ENCODE data around the gene CCDC51.
"Not testable (repeated sequence)": the region's sequence is repeated elsewhere in the genome, so short reads cannot be mapped to it uniquely, and the experiment has no call there.

Gene CCDC51

GRCh38 chr3:48465531-48466378 lies 25.8 kb upstream of the CCDC51 start:
- DNase-seq: peak; percentile 98

GRCh38 chr3:48465237-48465530 lies 25.3 kb upstream of the CCDC51 start:
- DNase-seq: no peak

GRCh38 chr3:48464713-48465221 lies 24.8 kb upstream of the CCDC51 start:
- no peak for DNase-seq

GRCh38 chr3:48463703-48464102 lies 23.8 kb upstream of the CCDC51 start:
- DNase-seq: no peak

GRCh38 chr3:48461767-48462166 lies 21.8 kb upstream of the CCDC51 start:
- DNase-seq: not testable (repeated sequence)

GRCh38 chr3:48460517-48460902 lies 20.6 kb upstream of the CCDC51 start:
- no peak for DNase-seq

- no peak for DNase-seq
Measured at GRCh38 chr3:48459773-48460516, 20.0 kb upstream of the CCDC51 start.

- DNase-seq: no peak
Measured at GRCh38 chr3:48459331-48459730, 19.4 kb upstream of the CCDC51 start.

GRCh38 chr3:48456456-48456855 lies 16.5 kb upstream of the CCDC51 start:
- no peak for DNase-seq

- DNase-seq: no peak
Measured at GRCh38 chr3:48451270-48451669, 11.4 kb upstream of the CCDC51 start.

GRCh38 chr3:48446425-48447193 lies 6.7 kb upstream of the CCDC51 start, which contains the start of gene ATRIP:
Gene ATRIP, plus strand, starts transcription at chr3:48446737. Its CDS starts 109 bp downstream, at chr3:48446846.
- peak; percentile 69 for DNase-seq

GRCh38 chr3:48446043-48446424 lies 6.1 kb upstream of the CCDC51 start:
- no peak for DNase-seq

- DNase-seq: no peak
Measured at GRCh38 chr3:48445277-48445882, 5.5 kb upstream of the CCDC51 start.

GRCh38 chr3:48441940-48442339 lies 2.0 kb upstream of the CCDC51 start:
- DNase-seq: no peak

- no peak for DNase-seq
Measured at GRCh38 chr3:48440590-48440958, 655 bp upstream of the CCDC51 start.

- no peak for DNase-seq
Measured at GRCh38 chr3:48437812-48438211, 2.1 kb downstream of the CCDC51 start.

- DNase-seq: no peak
Measured at GRCh38 chr3:48436855-48437254, 3.1 kb downstream of the CCDC51 start.

GRCh38 chr3:48436477-48436787 lies 3.5 kb downstream of the CCDC51 start:
- no peak for DNase-seq

- DNase-seq: peak; percentile 88
Measured at GRCh38 chr3:48435774-48436476, 4.0 kb downstream of the CCDC51 start.

GRCh38 chr3:48435223-48435595 lies 4.7 kb downstream of the CCDC51 start:
- no peak for DNase-seq

- DNase-seq: no peak
Measured at GRCh38 chr3:48434591-48435222, 5.2 kb downstream of the CCDC51 start.

GRCh38 chr3:48433472-48434118 lies 6.3 kb downstream of the CCDC51 start:
- DNase-seq: peak; percentile 65
